ENCODE results near the gene METTL22.
A peak's percentile ranks its signal among the peaks of the same experiment; 100 is the strongest.
"Not testable (repeated sequence)": the region's sequence is repeated elsewhere in the genome, so short reads cannot be mapped to it uniquely, and the experiment has no call there.

METTL22 gene

DNA sequence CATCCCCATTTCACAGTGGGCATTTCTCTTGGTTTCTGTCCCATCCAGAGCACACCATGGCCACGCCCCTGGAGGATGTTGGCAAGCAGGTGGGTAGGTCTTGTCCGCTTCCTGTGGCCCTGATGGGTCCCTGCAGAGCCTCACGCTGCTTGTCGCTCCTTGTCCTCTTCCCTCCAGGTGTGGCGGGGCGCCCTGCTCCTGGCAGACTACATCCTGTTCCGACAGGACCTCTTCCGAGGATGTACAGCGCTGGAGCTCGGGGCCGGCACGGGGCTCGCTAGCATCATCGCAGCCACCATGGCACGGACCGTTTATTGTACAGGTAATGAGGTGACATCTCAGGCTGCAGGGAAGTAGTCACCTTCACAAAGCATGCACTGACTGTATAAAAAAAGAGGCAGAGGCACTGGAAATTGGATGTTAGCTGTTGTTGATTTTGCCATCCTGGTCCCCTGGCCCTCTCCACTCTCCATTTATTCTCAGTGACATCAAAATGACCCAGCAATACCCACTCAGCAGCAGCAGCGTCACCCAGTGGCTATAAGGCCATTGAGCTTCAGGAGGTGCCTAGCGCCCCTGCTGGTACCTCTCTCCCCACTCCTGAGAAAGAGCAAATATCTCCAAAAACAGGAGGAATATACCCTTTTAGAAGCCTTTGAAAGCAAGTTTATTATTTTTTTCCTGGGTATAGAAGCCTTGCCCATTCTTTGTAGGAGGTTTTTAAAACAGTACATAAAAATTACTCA, 13.7 kb downstream of the METTL22 start:
- DNase-seq: no peak

GRCh38 chr16:8639694-8640093, 18.2 kb downstream of the METTL22 start:
- DNase-seq: no peak

GRCh38 chr16:8641671-8642070, 20.2 kb downstream of the METTL22 start:
- no peak for DNase-seq

DNA sequence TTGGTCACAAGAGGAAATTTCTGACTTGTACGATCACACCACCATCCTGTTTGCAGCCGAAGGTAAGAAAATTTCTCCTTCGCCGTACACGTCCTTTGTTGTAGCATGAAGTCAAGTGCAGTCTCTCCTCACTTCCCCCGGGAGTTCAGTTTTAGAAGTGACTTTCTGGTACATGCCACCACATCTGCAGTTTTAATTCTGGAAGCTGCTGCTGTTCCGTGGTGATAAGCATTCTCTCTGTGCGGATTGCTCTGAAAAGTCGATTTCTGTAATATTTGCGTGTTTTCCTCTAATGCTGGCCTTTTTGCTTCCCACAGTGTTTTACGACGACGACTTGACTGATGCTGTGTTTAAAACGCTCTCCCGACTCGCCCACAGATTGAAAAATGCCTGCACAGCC, 20.6 kb downstream of the METTL22 start:
- DNase-seq: no peak

DNA sequence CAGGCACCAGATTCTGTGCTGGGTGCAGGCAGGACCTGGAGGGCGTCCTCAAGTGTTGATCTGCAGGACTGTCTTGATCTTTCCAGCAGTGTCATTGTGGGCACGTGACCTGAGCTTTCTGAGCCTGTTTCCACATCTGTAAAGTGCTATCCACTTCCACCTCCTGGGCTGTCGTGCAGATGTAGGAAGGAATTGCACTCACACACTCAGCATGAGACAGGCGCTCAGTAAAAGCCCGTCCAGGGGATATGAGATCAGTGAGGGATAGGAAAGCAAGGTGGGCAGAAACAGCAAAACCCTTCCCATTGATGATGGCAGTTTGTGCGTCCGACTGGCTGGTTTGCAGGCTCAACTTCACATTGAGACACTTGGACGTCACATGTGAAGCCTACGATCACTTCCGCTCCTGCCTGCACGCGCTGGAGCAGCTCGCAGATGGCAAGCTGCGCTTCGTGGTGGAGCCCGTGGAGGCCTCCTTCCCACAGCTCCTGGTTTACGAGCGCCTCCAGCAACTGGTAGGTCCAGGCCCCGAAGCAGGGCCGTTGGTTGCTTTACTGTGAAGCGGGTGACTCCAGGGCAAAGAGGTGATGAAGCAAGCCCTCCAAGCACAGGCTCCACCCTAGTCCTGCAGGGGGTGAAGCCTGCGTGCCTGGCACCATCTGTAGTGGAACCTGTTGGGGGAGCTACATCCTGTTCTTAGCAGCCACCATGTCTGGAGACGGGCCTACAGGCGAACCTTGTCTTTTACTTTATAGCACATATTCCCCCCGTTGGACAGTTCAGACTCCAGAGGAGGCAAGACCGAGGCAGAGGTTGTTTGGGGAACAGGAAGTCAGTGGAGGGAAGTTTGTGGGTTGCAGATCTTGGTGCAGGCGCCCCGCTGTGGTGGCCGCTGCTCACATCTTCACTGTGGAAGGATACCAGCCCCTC, 23.0 kb downstream of the METTL22 start:
- DNase-seq: no peak

- DNase-seq: no peak
These were observed 23.6 kb downstream of the METTL22 start for GRCh38 chr16:8645141-8645521.

DNA sequence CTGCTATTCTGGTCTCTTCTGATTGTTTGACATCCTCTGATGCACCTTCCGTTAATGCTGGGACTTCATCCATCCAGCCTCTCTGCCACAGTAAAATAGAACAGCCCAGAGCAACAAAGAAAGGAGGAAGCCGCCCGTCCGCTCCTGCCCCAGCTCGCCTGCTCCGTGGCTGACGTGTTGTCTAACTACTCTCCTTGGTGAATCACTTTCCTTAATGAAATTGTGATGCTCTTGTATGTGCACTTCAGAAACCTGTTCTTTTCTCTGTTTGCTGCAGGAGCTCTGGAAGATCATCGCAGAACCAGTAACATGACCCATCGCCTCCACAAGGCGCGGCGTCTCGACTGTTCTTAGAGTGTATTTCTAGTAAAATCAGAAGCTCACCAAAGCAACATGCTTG, 24.3 kb downstream of the METTL22 start:
- no peak for DNase-seq

DNA sequence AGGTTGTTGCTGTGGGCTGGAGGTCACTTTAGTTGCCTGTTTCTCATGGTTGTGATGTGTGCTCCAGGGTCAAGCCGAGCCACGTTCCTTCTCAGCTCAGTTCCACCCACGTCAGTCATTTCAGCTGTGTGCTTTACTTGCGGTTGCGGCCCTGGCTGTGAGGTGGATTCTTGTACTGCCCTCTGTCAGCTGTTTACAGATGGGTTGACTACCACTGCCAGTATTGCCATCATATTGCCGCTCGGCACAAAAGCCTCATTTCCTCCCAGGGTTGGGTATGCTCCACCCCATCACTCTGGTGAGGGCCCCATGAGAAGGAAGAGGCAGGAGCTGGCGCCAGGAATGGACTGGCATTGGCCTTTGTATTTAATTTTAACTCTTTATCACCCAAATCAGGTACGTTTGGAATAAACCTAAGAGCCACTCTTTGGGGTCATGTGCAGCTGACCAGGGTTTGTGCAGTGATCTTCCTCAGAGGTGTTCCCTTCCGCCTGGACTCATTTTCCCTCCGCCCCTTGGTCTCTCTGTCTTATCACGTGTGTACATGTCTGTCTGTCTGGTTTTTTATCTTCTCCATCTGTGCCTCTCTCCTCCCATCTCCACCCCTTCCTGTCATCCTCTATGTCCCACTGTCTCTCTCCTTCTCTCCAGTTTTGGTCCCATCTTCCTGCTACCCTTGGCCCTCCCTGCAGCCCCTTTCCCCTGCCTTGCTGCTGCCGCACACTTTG, 25.0 kb downstream of the METTL22 start:
- no peak for DNase-seq

DNA sequence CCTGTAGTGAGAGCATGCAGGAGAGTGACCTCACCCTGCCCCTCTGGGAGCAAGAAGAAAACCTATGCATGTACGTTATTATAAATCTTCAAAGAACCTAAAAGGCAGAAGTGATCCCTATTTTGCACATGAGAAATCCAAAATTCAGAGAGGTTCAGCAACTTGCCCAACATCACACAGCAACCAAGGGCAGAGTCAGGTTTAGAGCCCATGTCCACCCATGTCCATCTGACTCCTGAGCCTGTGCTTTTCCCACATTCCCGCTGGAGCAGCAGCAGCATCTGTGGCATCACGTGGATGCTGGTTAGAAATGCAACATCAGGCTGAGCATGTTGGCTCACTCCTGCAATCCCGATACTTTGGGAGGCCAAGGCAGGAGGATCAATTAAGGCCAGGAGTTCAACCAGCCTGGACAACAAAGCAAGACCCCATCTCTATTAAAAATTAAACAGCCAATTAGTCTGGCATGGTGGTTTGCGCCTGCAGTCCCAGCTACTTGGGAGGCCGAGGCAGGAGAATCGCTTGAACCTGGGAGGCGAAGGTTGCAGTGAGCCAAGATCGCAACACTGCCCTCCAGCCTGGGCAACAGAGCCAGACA, 26.3 kb downstream of the METTL22 start:
- no peak for DNase-seq

DNA sequence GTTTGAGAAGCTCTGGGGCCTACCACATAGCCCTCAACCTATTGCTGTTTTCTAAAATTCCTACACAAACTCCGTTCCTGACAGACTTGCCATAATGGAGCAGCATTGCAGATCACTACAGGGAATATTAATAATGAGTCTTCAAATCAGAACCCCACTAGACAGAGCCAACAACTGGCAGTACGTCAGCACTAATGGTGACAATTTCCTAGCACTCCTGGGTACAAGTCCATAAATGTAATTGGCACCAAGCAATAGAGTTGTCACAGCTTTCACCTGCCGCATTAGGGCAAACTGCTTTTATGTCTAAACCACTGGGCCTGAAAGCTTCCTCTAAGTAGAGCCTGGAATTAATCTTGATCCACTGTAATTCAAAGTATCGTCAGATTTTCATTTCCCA, 27.4 kb downstream of the METTL22 start:
- DNase-seq: no peak

DNA sequence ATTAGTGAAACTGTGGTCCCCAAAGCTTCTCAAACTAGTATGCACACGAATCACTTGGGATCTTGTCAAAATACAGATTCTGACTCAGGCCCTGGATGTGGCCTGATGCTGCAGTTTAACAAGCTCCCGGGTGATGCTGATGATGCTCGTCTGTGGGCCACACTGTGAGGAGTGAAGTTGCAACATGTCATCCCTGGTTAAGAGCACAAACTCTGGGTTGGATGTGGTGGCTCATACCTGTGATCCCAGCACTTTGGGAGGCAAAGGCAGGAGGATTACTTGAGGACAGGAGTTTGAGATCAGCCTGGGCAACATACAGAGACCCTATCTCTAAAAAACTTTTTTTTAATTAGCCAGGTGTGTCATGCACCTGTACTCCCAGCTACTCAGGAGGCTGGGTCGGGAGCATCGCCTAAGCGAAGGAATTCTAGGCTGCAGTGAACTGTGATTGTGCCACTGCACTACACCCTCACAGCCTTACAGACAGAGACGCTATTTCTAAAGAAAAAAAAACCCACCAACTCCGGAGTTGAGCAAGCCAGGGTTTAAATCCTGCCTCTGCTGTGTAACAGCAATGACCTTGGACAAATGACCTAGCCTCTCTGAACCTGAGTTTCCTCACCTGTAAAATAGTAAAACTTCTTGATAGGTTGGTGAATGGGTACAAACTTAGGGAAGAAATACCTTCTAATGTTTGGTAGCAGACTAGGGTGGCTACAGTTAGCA, 28.5 kb downstream of the METTL22 start:
- DNase-seq: no peak

- not testable (repeated sequence) for DNase-seq
These were observed 30.5 kb downstream of the METTL22 start for GRCh38 chr16:8651958-8652357.

- DNase-seq: no peak
These were observed 33.8 kb downstream of the METTL22 start for GRCh38 chr16:8655184-8655717.

- DNase-seq: no peak
These were observed 34.9 kb downstream of the METTL22 start for GRCh38 chr16:8656376-8656775.

GRCh38 chr16:8660841-8661301, 39.4 kb downstream of the METTL22 start:
- DNase-seq: peak; percentile 49

DNA sequence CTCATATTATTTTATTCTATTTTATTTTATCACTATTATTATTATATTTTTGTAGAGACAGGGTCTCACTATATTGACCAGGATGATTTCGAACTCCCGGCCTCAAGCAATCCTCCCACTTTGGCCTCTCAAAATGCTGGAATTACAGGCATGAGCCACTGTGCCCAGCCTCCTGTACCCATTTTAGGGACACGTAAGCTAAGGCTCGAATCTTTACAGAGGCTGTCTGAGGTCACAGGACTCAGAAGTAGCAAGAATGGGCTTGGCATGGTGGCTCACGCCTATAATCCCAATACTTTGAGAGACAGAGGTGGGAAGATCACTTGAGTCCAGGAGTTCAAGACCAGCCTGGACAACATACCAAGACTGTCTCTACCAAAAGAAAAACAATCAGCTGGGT, 40.2 kb downstream of the METTL22 start:
- no peak for DNase-seq

GRCh38 chr16:8663192-8664089, 41.9 kb downstream of the METTL22 start:
- DNase-seq: no peak

DNA sequence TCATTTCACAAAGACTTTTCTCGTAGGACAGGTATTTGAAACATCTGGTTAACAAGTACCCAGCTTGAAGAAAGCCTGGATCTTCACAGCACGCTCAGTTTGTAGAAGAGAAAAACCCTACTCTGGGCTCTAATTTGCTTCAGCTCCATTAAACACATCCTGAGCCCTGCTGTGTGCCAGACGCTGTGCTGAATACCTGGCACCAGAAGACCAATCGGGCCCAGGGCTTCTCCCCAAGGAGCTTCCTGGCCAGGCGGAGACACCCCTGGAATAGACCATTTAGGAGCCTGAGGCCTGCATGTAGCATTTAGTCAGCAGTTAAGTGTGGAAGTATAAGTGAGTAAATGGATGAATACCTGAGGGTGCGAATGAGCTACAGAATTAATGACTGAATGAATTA, 44.0 kb downstream of the METTL22 start:
- no peak for DNase-seq

GRCh38 chr16:8667492-8667891, 46.0 kb downstream of the METTL22 start:
- DNase-seq: no peak

DNA sequence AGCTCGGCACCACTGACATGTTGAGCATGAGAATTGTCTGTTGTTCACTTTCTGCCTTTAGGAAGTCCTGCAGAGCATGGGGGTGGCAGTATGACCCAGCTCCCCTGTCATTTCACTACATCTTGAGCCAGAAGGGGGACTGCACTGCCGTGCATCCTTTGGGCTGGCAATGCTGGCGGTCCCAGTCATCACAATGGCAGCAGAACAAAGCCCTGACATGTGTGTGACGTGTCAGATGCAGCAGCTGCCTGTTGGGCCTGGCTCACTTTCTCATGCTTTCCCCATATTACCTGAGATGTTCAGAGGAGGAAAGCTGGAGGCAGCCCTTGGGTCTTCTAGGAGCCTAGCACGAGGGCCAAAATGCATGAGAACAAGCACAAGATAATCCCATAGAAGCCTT, 46.6 kb downstream of the METTL22 start:
- DNase-seq: no peak

- no peak for DNase-seq
These were observed 48.0 kb downstream of the METTL22 start for GRCh38 chr16:8669481-8669880.
